IMR-90 (cell line): Measurements from ENCODE around the gene ARPC2. TPM values are rescaled to one million over a fixed set of nuclear protein-coding genes. Genes with fewer than 3 reads are reported as not detected.

Experiments
- ATAC-seq: fragments of 200-7000 bp; cut with Tn5 transposase; 2 replicates; pipeline ENCODE4 v1.9.1; 2020; ENCODE audit warnings: low read depth, mild to moderate bottlenecking, moderate library complexity
- BruUV-seq: library from RNA; stranded (reverse); fragments of 400-500 nt; replicated peaks from 2 replicates; lab custom pipeline; 2021; lab: Mats Ljungman, UMichigan
- CTCF ChIA-PET: fragments of 300-600 bp; formaldehyde crosslinking; extraction: SDS; loops from one replicate; lab custom pipeline; 2021; ENCODE audit warnings: antibody characterized with exemption; lab: Yijun Ruan, JAX
- POLR2A ChIA-PET: fragments of 300-600 bp; sonication (Branson Sonifier 250); formaldehyde crosslinking; loops from one replicate; lab custom pipeline; 2022; ENCODE audit warnings: antibody characterized with exemption; ENCODE audit not compliant: unreplicated experiment; lab: Charles Lee
- DNase-seq: peaks from one replicate; pipeline ENCODE4 v3.0.0; 2013
- H2AFZ ChIP-seq: replicated peaks from 2 replicates; pipeline ENCODE3; 2013; ENCODE audit warnings: low read length, mild to moderate bottlenecking; ENCODE audit not compliant: poor library complexity
- H2AK5ac ChIP-seq: 2 replicates; pipeline ENCODE4 v1.6.1; 2013; ENCODE audit warnings: low read depth, low read length, inconsistent platforms
- H2AK9ac ChIP-seq: replicated peaks from 2 replicates; pipeline ENCODE3; 2013; ENCODE audit warnings: mild to moderate bottlenecking, low read depth, low read length, moderate library complexity; ENCODE audit not compliant: poor library complexity
- H2BK120ac ChIP-seq: 2 replicates; pipeline ENCODE4 v1.6.1; 2013; ENCODE audit warnings: low read depth, low read length, inconsistent platforms
- H2BK15ac ChIP-seq: 3 replicates; pipeline ENCODE4 v1.6.1; 2013; ENCODE audit warnings: low read depth, low read length, inconsistent platforms
- H2BK20ac ChIP-seq: 2 replicates; pipeline ENCODE4 v1.6.1; 2013; ENCODE audit warnings: low read depth, mild to moderate bottlenecking, inconsistent platforms, low read length, moderate library complexity
- H2BK5ac ChIP-seq: 2 replicates; pipeline ENCODE4 v1.6.1; 2013; ENCODE audit warnings: mild to moderate bottlenecking, low read depth, low read length, inconsistent platforms; ENCODE audit not compliant: poor library complexity, severe bottlenecking
- H3K14ac ChIP-seq: replicated peaks from 2 replicates; pipeline ENCODE4 v1.6.1; 2013; ENCODE audit warnings: low read depth, low read length, inconsistent platforms
- H3K18ac ChIP-seq: 2 replicates; pipeline ENCODE4 v1.6.1; 2013; ENCODE audit warnings: low read depth, low read length, control low read depth
- H3K23ac ChIP-seq: 2 replicates; pipeline ENCODE4 v1.6.1; 2013; ENCODE audit warnings: low read depth, low read length, inconsistent platforms
- H3K27ac ChIP-seq: 2 replicates; pipeline ENCODE4 v1.5.1; 2013; ENCODE audit warnings: mild to moderate bottlenecking, control low read depth, low read length; ENCODE audit not compliant: insufficient read depth
- H3K27me3 ChIP-seq: 2 replicates; pipeline ENCODE4 v1.6.1; 2013; ENCODE audit warnings: low read length; ENCODE audit not compliant: control insufficient read depth, insufficient read depth
- H3K36me3 ChIP-seq: 2 replicates; pipeline ENCODE4 v1.6.1; 2013; ENCODE audit warnings: low read length, mixed read lengths; ENCODE audit not compliant: control insufficient read depth, insufficient read depth
- H3K4ac ChIP-seq: 2 replicates; pipeline ENCODE4 v1.6.1; 2013; ENCODE audit warnings: low read depth, low read length, inconsistent platforms
- H3K4me1 ChIP-seq: 2 replicates; pipeline ENCODE4 v1.6.1; 2013; ENCODE audit warnings: low read length, mixed read lengths; ENCODE audit not compliant: control insufficient read depth, insufficient read depth
- H3K4me2 ChIP-seq: 2 replicates; pipeline ENCODE4 v1.6.1; 2013; ENCODE audit warnings: low read depth, mild to moderate bottlenecking, control low read depth, low read length, moderate library complexity
- H3K4me3 ChIP-seq: 2 replicates; pipeline ENCODE4 v1.5.1; 2013; ENCODE audit warnings: low read depth, mild to moderate bottlenecking, control low read depth, low read length, moderate library complexity; ENCODE audit not compliant: insufficient read depth
- H3K56ac ChIP-seq: 2 replicates; pipeline ENCODE4 v1.6.1; 2013; ENCODE audit warnings: low read length, inconsistent platforms; ENCODE audit not compliant: insufficient read depth; ENCODE audit errors: extremely low read depth
- H3K79me1 ChIP-seq, 2 experiments: 2 replicates each; pipeline ENCODE4 v1.6.1; 2013; ENCODE audit warnings: low read length in 2 of 2, inconsistent platforms in 1 of 2, low read depth in 1 of 2
- H3K9ac ChIP-seq: 2 replicates; pipeline ENCODE4 v1.6.1; 2013; ENCODE audit warnings: low read depth, low read length, control low read depth
- H3K9me1 ChIP-seq: 2 replicates; pipeline ENCODE4 v1.6.1; 2013; ENCODE audit warnings: low read length, inconsistent platforms; ENCODE audit not compliant: insufficient read depth
- H3K9me3 ChIP-seq: 2 replicates; pipeline ENCODE4 v1.6.1; 2013; ENCODE audit warnings: low read length; ENCODE audit not compliant: control insufficient read depth, insufficient read depth
- H4K20me1 ChIP-seq: 2 replicates; pipeline ENCODE4 v1.6.1; 2013; ENCODE audit warnings: low read length, inconsistent platforms; ENCODE audit not compliant: insufficient read depth
- H4K5ac ChIP-seq: 2 replicates; pipeline ENCODE4 v1.6.1; 2013; ENCODE audit warnings: mild to moderate bottlenecking, low read depth, low read length, control low read depth
- H4K8ac ChIP-seq, 2 experiments: 2 replicates each; pipeline ENCODE4 v1.6.1; 2013; ENCODE audit warnings: low read depth in 2 of 2, low read length in 2 of 2, control low read depth in 1 of 2, inconsistent platforms in 1 of 2
- H4K91ac ChIP-seq: 2 replicates; pipeline ENCODE4 v1.6.1; 2013; ENCODE audit warnings: low read depth, low read length, inconsistent platforms; ENCODE audit not compliant: insufficient read depth
- BHLHE40 ChIP-seq: fragments of 150-350 bp; IDR thresholded peaks from 2 replicates; pipeline ENCODE4 v1.6.1; 2016; ENCODE audit warnings: mild to moderate bottlenecking, low read depth, low read length
- CEBPB ChIP-seq: IDR thresholded peaks from 2 replicates; pipeline ENCODE4 v1.6.1; 2012; ENCODE audit warnings: low read depth, low read length, improper control_type of control experiment
- CHD1 ChIP-seq: IDR thresholded peaks from 2 replicates; pipeline ENCODE4 v1.6.1; 2012; ENCODE audit warnings: low read depth, low read length, improper control_type of control experiment
- MAFK ChIP-seq: IDR thresholded peaks from 2 replicates; pipeline ENCODE4 v1.6.1; 2012; ENCODE audit warnings: low read depth, low read length, improper control_type of control experiment
- MXI1 ChIP-seq: IDR thresholded peaks from 2 replicates; pipeline ENCODE4 v1.6.1; 2012; ENCODE audit warnings: low read depth, mild to moderate bottlenecking, low read length, moderate library complexity, borderline replicate concordance
- WGBS, 2 experiments: methylation state at CpG; one replicate each; pipeline versions ENCODE4 v1.1.5 to v1.1.7; 2013; ENCODE audit warnings: missing lambda C conversion rate in 2 of 2; ENCODE audit not compliant: insufficient read length in 1 of 2; ENCODE audit errors: extremely low coverage in 2 of 2; 5-methylcytosine and 5-hydroxymethylcytosine counted together
- dilution Hi-C: fragments of 300-500 bp; cut with HindIII; formaldehyde crosslinking; loops from one replicate; pipeline ENCODE4 v1.14.3; 2018; ENCODE audit warnings: low sequenced_read_pairs; ENCODE audit not compliant: unreplicated experiment
- in situ Hi-C: fragments of 300-500 bp; cut with MboI; formaldehyde crosslinking; loops from 3 replicates; pipeline ENCODE4 v1.14.3; 2019; ENCODE audit warnings: low sequenced_read_pairs, inconsistent platforms, mixed read lengths
- intact Hi-C: fragments of 100-400 bp; cut with micrococcal nuclease; formaldehyde crosslinking; loops from 2 replicates; pipeline ENCODE4 v1.10.0; 2022
- polyA plus RNA-seq, 3 experiments: library from polyadenylated mRNA; depleted of rRNA; stranded (reverse); fragments of >200 nt; gene quantifications; 2 replicates each; pipeline ENCODE4 v1.2.3, GENCODE V29; 2012; ENCODE audit warnings: low replicate concordance in 1 of 3
- total RNA-seq: library from RNA; depleted of rRNA; stranded (reverse); fragments of >200 nt; gene quantifications from 2 replicates; pipeline ENCODE4 v1.2.3, GENCODE V29; 2012

ARPC2 gene
- total and polyA plus RNA-seq, 2 of the 4 experiments (the other 2 are of a cell fraction): 561 to 635 TPM

- H3K9me3 ChIP-seq: no peaks in the 10 kb centered on the region
- no peak overlapping the region for H4K8ac ChIP-seq
- H3K4ac ChIP-seq: no peak overlapping the region
- no peak overlapping the region for H4K91ac ChIP-seq
- ChIA-PET POLR2A (no interaction called here), CTCF (no interaction called here)
- peaks cover 19% of the 10 kb centered on the region for H3K27me3 ChIP-seq
- TF ChIP-seq MXI1: no peak
- no peak for TF ChIP-seq BHLHE40
- TF ChIP-seq CEBPB: no peak
- TF ChIP-seq CHD1: no peak
- TF ChIP-seq MAFK: no peak
- whole genome bisulfite sequencing, 2 experiments: no CpG with 5 or more reads among the region's 3 CpGs
- H3K36me3 ChIP-seq: no peaks in the 10 kb centered on the region
- no peak overlapping the region for H3K4me3 ChIP-seq
- dilution Hi-C loops: no loop called here
- no peak overlapping the region for H3K56ac ChIP-seq
- H3K18ac ChIP-seq: no peak overlapping the region
- no peak overlapping the region for H2BK5ac ChIP-seq
- H3K23ac ChIP-seq: no peak overlapping the region
- no peaks in the 10 kb centered on the region for H3K79me1 ChIP-seq
- no peak overlapping the region for H2BK20ac ChIP-seq
- no TSS peak for BruUV-seq
- no peak overlapping the region for H2AFZ ChIP-seq
- ATAC-seq: no peak
- H3K9ac ChIP-seq: no peak overlapping the region
- no peak overlapping the region for H3K14ac ChIP-seq
- intact Hi-C loops: no loop called here
- no peaks in the 10 kb centered on the region for H4K20me1 ChIP-seq
- H3K9me1 ChIP-seq: no peaks in the 10 kb centered on the region
- H2AK5ac ChIP-seq: no peak overlapping the region
- H3K27ac ChIP-seq: no peak overlapping the region
- H2AK9ac ChIP-seq: no peak overlapping the region
- H3K4me2 ChIP-seq: no peak overlapping the region
- H2BK15ac ChIP-seq: no peak overlapping the region
- no peaks in the 10 kb centered on the region for H3K4me1 ChIP-seq
- H4K5ac ChIP-seq: no peak overlapping the region; the same call in 1 of the 2 replicates
- no peak overlapping the region for H2BK120ac ChIP-seq
- DNase-seq: no peak
- in situ Hi-C loops: no loop called here
These were observed 22.1 kb upstream of the ARPC2 start for GRCh38 chr2:218194880-218195279.
